ENCODE results near the gene ZPLD1.

Gene ZPLD1

DNA sequence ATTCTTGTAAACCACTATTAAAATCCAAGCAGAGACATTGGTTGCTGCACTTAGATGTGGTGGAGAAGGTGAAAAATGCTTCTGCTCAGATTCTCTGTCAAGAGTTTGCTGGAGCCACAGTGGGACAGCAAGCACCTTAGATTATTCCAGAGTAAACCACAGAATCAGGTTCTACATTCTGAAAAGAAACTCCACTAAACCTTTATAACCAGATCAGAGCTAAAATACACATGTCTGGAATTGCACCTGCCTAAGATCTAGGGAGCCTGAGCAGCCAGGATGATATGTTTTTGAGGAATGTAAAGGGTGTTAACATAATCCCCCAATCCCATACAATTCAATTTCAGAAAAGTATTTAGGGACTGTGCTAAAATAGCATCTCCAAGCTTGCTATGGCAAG, at the start of gene ZPLD1:
TSS of gene ZPLD1 (plus strand) at position 301 of the 400 bp plus-strand sequence. CDS start 3,473 bp downstream, outside the sequence.
- no peak for DNase-seq

DNA sequence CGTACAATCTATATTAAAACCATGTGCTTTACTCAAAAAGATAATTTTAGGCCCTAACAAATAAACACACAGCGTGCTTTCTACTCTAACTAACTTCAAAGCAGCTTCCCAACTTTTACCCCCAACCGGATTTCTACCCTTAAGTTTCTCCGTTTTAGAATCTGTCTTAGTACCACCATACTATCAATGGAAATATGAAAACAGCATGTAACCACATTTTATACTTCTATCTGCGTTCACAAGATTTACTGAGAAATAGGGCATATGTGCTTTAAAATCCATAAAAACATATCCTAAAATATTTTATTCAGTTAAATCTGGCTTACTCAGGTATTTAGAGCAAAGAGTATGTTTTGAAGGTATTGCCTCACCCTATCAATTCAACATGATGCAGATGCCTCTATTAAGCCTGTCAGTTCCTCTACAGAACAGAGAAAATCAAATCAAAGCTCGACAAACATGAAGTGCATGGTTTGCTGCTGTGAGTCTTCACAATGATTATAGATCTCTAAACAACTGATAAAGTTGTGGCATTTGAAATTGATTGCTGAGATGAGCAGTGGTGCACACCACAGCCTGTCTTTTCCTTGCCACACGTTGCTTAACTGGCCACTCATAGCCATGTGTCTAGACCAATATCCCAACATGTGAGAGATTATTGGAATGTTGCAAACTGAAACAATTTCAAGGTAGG, 44.5 kb upstream of the ZPLD1 start:
- DNase-seq, result no peak

DNA sequence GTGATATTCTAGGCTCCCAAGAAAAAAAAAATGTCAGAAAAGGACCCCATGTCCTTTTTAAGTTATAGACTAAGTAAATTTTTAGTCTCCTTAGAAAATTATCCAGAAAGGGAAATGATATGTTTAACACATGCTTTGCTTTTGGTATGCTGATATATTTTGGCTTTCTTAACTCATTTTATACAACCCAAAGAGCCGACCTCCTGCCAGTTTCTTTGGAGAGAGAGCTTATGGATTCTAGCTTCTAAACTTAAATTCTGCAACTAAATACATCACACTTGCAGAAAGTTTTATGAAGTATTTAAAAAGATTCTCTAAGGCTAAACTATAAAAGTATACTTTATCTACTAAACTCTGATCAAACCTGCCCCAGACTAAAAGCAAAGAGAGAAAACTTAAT, 43.9 kb upstream of the ZPLD1 start:
- DNase-seq, result no peak

DNA sequence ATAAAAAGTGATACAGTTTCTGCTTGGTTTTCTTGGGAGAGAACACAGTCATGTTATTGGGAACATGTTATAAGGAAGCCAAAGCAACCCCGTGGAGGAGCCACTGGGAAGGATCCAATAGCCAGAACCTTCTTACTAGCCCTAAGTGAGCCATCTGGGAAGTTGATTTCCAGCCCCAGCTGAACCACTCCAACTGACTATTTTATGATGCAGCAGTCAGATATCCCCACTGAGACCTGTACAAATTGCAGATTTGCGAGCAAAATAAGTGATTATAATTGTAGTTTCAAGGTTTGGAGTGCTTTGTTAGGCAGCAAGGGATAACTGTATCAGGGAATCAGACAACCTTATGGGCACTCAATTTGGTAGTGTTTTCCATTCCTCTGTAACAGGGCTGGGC, 43.3 kb upstream of the ZPLD1 start:
- DNase-seq, result no peak

DNA sequence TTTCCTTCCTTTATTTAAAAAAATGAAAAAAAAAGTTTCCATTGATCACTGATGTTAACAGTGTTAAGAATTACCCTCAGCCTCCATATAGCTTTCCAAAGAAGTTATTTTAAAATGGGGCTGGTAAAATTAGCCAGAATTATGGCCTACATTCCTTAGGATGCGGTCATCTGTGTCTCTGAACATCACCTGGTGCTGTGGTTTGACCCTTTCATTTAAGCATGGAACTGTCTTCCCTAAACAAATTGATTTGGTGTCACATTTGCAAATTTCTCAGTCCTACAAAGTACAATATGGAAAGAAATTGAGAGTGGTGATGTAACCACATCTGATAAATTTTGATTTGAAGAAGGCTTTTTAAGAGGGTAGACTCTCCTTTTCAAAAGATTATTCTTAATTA, 40.3 kb upstream of the ZPLD1 start:
- no peak for DNase-seq

DNA sequence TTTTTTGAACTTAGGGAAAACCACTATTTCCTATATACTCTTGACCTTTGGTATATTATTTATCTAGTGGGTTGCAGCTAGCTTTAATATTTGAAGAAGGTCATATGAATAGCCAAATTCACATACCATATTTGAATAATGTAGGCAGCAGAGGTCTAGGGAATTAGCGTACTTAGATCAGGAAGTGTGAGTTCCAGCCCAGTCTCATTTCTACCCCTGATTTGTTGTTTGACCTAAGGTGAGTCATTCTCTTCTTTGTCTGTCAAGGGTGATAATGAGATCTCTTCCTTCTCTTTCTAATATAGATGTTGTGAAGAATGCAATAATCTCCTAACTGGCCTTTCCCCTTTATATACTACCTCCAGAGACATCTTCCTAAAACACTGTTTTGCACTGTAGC, 36.6 kb upstream of the ZPLD1 start:
- DNase-seq, result no peak

DNA sequence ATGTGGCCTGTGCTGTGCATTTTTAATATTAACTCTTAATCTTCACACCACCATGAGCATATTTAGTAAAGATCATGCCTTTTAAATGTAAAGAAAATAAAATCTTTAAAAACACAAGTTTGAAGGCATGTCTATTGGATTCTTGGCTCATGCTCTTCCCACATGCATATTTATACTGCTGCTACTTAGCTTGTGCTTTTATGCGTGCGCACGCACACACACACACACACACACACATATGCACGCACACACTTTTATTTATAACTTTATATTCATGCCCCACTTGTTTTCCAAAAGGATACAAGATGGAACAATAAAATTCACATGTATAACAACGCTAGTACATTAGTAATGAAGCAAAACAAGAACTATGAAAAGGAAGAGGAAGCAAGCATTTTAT, 36.1 kb upstream of the ZPLD1 start:
- DNase-seq, result no peak

DNA sequence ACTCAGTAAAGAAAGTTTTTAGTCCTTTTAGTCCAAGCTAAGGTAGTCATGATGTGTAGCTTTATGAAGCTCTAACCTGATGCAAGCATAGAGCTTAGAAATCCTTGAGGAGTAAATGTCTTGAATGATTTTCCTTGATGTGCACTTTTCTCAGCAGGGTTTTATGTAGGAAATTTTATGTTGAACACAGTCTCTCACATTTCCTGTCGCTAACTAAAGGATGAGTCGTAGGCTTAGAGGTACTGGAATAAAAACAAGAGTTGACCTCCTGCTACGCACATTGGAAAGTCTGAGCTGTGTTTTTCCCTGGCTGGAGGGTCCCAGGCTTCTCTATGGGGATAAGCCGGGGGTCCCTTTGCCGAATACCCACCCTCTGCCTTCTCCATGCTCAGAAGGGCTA, 34.7 kb upstream of the ZPLD1 start:
- DNase-seq, result no peak

DNA sequence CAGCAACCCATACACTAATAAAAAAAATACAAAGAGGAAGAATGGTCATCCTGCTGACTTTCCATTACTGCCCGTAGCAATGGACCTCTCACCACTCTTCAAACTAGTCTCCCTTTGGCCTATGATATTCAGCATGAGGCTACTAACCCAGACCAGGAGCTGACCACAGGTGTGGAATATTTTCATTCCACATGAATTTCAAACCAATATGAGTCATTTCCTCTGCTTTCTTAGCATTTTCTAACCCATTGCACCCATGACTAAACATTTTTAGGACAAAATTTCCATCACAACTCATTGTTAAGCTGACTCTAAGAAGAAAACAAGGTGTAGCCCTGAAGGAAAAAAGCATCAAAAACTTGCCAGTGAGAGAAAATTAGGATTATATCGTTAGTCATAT, 34.0 kb upstream of the ZPLD1 start:
- DNase-seq, result no peak

DNA sequence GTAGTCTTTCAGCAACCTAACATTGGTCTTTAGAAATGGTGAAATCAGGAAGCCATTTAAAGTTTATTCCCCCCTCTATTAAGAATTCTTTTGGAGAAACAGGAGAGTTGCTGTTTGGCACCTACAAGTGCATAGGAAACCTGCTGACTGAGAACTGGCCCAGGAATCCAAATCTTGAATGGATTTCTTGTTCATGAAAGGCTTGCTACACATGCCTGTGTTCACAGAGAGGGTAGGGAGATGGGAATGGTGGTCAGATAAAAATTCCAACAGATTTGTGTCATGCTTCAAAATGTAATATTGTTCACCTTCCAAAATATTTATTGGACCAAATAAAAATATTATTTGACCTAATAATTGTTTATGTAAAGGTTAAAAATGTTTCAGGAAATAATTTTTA, 24.2 kb upstream of the ZPLD1 start:
- DNase-seq, result no peak

DNA sequence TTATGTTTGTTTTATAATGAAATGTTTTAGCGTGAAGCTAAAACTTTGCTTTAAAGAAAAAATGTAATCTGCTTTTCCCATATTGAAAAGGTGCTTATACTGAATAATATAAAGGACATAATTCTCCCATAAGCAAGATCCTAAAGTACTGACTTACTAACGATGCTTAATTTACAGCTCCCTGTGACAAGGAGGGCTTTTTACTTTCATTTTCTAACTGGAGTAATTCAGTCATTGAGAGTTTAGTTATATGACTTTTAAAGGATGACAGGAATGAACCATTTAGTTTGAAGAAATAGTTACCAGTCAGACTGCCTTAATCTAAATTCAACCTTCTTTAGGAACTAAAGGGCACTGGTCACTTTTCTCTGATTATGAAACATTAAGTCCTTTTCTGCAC, 19.3 kb upstream of the ZPLD1 start:
- no peak for DNase-seq

DNA sequence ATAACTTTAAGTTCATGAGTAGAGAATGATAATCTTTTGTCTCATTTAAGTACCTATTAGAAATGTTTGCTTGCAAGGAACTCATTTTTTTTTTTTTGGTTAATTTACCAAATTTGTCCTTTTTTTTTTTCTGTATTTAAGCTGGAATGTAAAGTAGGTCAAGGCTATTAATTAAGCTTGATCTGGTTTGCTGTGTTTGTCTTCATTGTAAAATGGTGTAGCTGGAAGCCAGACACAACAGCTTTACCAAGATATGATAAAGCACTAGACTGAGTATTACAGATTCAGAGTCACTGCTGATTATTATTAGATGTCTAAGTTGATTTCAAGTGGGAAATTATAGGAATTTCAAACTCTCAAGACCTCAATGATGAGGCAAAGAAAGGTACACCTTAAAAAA, 15.0 kb upstream of the ZPLD1 start:
- DNase-seq, result no peak

DNA sequence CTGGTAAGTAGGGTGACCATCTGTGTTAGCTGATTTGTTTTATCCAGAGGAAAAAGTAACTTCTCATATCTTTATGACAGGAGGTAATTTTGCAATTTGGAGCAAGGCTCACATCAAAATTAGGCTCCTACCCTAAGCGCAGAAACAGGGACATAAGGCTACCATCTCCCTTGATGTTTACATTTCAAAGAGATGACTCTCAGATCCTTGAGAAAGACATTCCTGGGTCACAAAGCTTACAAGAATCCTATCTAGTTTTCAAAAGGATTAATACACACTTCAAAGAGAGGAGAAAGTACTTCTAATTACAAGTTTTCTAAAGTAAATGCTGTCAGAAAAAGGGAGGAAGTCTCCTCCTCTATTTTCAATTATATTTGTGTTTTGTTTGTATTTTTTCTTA, 7.0 kb downstream of the ZPLD1 start:
- no peak for DNase-seq

DNA sequence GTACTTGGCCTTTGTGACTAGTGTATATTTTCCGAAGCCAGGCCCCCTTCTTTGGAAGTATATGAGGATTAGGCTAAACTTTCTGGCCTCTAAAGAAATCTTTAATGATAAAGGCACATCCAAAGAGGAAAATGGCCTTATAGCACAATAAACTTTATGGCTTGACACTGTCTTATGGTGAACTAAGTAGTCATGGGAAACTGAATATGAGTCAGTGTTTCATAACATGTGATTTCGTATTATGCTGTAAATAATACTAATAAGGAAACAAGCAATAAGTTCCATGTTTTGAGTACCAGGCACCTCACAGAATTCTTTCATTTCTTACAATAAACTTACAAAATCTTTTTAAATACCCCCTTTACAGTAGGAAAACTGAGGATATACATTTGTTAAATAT, 8.2 kb downstream of the ZPLD1 start:
- DNase-seq, result no peak

DNA sequence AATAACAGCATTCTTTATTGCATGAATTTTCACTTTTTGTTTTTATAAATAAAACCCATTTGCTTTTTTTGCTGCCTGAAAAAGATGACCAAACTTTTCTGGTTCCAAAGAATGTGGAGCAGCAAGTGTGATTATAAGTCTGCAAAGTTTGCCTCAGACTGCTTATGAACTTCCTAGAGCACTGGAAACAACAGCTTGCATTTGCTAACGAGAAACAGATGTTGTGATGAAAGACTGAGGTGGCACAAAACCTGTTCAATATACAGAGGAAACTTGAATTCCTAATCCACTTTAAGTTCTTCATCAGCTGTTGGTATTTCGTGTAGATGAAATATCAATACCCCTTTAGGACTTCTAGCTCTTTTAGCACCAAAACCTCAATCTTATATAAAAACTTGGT, 9.3 kb downstream of the ZPLD1 start:
- no peak for DNase-seq

DNA sequence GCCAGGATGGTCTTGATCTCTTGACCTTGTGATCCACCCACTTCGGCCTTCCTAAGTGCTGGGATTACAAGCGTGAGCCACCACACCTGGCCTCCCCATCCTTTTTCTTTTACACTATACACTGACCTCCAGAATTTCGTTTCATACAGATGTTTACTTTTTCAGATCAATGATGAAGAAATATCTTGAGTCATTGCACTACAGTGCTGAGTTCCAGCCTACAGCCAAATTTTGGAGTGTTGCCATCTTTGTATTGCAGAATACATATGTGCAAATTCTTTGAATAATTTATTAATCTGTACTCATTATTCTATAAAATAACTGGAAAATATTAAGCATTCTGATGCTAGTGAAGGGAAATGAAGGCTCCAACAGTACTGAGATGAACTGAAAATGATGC, 12.5 kb downstream of the ZPLD1 start:
- DNase-seq, result no peak

DNA sequence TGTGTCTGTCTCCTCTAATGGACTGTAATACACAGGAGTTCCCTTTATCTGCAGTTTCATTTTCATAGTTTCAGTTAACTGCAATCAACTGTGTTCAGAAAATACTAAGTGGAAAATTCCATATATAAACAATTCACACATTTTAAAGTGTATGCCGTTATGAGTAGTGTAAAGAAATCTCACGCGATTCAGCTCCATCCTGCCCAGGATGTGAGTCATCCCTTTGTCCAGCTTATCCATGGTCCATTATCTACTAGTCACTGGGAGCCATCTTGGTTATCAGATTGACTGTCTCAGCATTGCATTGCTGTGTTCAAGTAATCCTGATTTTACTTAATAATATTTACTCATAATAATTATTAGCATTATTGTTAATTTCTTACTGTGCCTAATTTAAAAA, 14.5 kb downstream of the ZPLD1 start:
- no peak for DNase-seq

DNA sequence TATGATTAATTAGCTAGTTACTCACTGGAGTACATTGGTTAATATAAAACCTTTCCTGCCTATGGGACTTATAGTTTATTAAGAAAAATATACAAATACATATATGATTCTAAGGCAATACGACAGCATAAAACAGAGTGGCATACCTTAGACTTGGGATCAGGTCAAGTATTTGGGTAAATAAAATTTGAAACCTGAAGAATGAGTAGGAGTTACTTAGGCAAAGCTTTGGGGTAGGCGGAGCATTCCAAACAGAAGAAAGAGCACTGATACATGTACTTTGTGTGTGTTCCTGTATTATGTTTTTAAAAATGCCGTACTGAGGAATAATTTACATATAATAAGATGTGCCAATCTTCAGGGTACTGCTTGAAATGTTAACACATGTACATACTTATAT, 15.1 kb downstream of the ZPLD1 start:
- no peak for DNase-seq

DNA sequence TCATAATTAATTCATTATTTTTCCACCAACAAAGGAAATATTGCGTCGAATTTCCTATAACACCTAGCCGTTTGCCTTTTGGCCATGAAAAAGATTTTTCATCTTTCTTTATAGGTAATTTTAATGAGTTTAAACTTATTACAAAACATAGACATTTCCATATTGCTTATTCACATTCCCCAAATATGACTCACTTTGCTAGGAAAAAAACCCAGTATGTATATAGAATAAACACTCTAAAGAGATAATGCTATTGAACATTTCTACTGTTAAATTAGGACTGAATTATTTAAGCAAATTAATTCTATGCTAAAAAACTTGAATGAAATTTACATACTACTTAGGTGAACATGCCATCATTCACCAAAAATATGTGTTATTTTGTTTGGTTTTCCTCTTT, 16.2 kb downstream of the ZPLD1 start:
- DNase-seq, result no peak

DNA sequence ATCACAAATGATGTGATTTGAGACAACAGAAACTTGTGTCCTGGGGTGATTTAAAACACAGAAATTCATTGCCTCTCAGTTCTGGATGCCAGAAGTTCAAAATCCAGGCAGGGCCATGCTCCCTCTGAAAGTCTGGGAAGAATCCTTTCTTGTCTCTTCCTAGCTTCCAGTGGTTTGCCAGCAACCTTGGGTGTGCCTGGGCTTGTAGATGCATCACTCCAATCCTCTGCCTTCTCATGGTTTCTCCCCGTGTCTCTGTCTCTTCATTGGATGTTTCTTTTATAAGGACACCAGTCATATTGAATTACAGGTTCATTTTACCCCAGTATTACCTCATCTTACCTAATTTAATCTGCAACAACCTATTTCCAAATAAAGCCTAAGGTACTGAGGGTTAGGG, 16.7 kb downstream of the ZPLD1 start:
- DNase-seq, result no peak

DNA sequence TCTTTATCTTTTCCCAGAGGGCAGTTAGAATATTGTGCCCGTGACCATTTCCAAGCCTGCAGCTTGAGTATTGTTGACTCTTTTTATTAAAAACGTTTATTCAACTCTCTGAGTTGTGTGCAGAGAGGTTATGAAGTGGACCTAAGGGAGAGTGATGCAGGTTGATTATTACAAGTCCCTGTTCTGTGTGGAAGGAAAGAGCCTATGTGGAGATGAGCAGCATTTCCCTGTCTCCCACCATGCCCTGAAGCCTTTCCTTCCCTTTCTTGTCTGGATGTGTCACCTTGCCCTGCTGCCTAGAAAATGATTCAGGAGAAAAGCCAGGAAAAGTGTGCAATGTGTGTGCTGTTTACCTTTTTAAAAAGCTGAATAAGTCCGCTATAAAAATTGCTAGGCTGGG, 19.4 kb downstream of the ZPLD1 start:
- DNase-seq, result no peak

DNA sequence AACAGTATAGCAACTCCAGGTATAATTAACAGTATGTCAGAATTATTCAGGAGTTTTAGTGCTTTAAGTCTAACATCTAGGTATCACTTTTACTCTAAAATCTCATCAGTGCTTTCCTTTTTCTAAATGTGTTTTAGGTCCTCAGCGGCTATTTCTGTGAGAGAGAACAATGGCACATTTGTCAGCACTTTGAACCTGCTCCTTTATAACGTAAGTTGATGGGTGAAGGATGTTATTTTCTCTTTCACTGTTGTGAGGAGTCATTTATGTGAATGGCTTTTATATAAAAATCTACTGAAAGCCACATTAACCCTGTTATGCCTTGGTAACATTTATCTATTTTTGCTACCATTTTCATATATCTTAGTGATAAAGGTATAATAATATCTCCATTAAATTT, 22.8 kb downstream of the ZPLD1 start:
- DNase-seq, result no peak

DNA sequence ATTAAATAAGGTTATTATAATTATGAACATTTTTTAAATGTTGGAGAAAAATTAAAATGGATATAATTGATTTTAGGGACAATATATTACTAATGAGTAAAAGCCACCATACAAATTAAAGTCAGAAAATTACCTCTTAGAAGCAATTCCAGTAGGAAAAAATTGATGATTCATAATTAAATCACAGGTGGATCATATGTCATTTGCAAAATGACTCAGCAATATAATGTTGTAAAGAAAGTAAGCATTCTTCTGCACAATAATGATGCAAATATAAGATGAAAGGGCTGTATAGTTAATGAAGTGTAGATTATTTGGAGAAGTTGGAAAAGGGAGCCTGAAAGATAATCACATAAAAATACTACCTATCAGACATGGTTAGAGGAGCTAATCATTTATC, 25.8 kb downstream of the ZPLD1 start:
- no peak for DNase-seq

DNA sequence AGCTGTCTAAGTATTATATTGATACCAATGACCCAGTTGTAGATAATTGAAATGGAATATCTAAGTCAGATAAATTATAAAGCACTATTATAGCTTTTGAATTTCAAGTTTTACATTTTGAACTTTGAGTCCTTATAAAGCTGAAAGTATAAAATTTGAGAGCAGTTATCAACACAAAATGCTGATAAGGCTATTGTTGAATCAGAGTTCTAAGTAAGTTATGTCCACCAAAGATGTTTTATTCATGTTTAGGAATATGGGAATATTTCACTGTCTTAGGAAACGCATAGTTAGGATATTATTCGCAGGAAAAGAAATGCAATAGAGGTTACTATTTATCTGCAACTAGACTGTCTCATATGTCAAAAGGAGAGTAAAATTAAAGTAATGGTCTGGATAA, 29.4 kb downstream of the ZPLD1 start:
- no peak for DNase-seq

DNA sequence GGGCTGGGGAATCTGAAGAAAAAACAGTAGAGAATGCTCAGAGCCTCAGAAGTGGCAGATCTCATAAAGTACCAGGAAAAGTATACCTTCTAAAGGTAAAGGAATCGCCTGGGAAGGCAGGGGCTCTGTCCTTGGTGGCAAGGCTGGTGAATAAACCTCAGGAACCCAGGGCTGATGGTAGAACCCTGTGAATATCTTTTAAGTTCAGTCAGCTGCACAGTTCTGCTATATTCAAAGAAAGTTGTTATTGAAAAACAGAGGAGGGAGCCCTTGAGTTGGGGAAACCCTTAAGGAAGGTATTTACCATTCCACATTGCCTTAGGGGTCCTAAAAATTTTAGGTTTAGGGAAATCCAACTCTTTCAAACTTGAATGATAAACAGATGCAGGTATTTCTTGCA, 31.2 kb downstream of the ZPLD1 start:
- DNase-seq, result no peak

DNA sequence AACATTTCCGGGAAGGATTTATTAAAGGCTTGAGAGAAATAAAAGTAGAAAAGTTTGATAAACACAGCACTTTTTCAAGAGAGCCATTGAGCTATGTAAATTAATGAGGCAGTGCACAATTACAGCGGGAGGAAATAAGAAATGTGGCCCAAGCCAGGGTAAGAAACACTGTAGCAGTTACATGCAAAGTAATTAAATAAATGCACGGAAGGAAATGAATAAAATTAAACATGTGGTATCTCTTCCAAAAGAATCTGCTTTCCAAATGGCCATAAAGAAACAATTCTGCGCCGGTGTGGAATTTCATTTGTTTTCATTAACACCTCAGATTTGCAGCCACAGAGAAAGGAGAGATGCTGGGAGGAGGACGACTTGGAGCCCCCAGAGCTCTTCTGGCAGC, 35.3 kb downstream of the ZPLD1 start:
- no peak for DNase-seq

All from stimulated activated CD4-positive, alpha-beta T cell treated with anti-CD3 and anti-CD28 coated beads, Interleukin-1b, Interleukin-23, amount 100 ng/mL, for 48 hours (primary cell).